Measurements from ENCODE around the gene HGFAC.
A peak's percentile ranks its signal among the peaks of the same experiment; 100 is the strongest.

Gene HGFAC

DNA sequence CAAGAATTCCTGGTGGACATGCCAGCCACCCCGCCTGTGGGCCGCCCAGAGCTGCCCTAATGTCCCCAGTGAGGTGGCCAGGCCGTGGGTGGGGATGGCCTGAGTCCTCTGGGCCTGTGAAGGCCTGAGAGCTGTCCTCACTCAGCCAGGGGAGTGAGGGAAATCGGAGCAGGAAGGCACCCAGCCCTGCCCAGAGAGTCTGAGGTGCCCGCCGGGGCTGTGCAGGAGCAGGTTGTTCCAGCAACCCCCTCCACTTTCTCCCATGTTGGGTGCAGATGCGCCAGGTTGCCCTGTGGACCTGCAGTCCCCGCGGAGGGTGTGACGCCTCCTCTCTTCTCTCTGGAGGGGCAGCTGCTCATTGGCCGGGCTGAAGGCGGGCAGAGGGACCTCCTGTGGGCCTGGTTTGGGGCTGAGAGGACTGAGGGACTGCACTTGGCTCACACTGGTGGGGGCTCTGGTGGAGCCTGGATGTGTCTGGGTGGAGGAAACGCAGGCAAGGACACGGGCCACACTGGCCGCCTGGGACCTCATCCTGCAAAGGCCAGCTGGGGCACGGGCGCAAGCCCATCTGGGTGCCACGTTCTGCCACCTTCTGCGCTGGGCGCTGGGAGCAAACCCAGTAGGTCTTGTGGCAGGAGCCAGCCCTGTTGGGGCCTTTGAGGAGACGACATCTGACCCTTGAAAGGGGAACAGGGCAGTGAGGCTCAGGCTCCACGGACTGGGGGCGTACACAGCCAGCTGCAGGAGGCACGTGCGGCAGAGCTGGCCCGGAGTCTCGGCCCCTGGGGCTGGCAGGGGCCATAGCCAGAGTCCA, 35.4 kb downstream of the HGFAC start:
- no peak for DNase-seq
- Histone ChIP-seq H3K36me3 (replicated peaks) (no peaks in the 10 kb centered on the region), H3K27me3 (replicated peaks) (peaks cover 3% of the 10 kb centered on the region), H3K4me3 (ENCODE audit: low read depth, low read length) (no peak overlapping the region), H3K27ac (no peak overlapping the region)
- TF ChIP-seq, protein P1, sequence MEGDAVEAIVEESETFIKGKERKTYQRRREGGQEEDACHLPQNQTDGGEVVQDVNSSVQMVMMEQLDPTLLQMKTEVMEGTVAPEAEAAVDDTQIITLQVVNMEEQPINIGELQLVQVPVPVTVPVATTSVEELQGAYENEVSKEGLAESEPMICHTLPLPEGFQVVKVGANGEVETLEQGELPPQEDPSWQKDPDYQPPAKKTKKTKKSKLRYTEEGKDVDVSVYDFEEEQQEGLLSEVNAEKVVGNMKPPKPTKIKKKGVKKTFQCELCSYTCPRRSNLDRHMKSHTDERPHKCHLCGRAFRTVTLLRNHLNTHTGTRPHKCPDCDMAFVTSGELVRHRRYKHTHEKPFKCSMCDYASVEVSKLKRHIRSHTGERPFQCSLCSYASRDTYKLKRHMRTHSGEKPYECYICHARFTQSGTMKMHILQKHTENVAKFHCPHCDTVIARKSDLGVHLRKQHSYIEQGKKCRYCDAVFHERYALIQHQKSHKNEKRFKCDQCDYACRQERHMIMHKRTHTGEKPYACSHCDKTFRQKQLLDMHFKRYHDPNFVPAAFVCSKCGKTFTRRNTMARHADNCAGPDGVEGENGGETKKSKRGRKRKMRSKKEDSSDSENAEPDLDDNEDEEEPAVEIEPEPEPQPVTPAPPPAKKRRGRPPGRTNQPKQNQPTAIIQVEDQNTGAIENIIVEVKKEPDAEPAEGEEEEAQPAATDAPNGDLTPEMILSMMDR (IDR thresholded peaks at IDR 0.05; ENCODE audit: low read depth, low read length, missing control alignments): no peak
- in situ Hi-C loops (cut with HindIII; ENCODE audit: low pct_ligation_motif_present, low sequenced_read_pairs): no loop called here

DNA sequence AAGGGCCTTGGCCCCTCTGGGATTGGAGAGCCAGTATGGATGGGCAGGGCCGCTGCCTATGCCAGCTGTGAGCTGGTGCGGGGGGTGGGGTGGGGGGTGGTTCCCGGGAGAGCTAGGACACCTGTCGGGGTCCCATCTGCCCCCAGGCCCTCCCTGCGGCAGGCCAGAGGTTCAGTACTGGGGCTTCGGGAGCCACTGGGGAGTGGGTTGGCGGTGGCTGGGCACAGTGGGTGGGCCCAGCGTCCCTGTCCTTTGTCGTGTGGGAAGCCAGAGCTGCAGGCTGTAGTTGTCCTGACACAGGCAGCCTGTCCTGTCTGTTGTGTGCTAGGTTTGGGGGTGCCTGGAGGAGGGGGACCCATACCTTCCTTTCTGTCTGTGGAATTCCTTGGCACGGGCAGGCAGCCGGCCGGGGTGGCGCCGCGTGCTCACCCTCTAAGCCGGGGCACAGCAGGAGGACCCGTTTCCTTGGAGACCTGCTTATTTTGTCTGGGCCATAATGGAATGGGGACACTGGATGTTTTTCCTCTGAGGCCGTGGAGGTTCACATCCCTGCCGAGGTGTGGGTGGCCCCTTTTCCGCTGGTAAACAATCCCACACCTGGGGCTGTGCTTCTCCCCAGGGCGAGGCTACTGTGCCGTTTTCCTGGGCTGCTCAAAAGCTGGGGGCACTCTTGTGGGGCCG, 36.1 kb downstream of the HGFAC start:
- TF ChIP-seq, protein P1 (IDR thresholded peaks at IDR 0.05; ENCODE audit: low read depth, low read length, missing control alignments): no peak
- peaks cover 3% of the 10 kb centered on the region for H3K27me3 ChIP-seq (replicated peaks)
- DNase-seq: no peak
- in situ Hi-C loops (cut with HindIII; ENCODE audit: low pct_ligation_motif_present, low sequenced_read_pairs): no loop called here
- no peaks in the 10 kb centered on the region for H3K36me3 ChIP-seq (replicated peaks)
- H3K27ac ChIP-seq: no peak overlapping the region
- no peak overlapping the region for H3K4me3 ChIP-seq (ENCODE audit: low read depth, low read length)

DNA sequence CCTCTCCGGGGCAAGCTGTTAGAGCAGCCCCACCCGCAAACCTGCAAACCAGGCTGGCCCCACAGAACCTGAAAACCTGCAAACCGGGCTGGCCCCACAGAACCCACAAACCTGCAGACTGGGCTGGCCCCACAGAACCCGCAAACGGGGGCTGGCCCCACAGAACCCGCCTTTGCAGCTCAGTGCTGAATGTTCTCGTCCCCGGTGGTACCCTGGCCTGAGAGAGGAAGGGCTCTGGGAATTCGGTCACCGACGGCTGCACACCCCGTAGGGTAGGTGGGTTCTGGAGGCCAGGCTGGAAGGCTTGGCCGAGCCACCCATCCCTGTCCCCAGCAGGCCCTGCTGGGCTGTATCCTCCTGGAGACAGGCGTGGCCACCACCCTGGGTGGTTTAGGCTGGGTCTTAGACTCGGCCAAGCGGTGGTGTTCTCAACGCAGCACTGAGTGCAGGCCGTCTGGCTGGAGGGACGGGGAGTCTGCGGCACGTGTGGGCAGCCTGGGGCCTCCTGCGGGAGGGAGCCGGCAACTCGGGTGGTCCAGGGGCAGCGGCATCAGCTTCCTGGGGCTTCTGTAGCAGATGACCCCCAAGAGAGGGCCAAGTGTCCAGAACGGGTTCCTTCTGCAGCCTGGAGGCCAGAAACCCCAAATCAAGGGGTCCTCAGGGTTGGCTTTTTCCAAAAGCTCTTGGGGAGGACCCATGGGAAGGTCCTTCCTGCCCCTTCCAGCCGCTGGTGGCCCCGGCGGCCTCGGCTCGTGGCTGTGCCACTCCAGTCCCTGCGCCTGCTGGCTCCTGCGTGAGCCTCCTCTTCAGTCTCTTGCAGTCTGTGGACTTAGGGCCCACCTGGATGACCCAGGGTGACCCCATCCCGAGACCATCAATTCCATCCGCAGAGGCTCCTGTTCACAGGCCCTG, 36.9 kb downstream of the HGFAC start:
- TF ChIP-seq, protein P1 (IDR thresholded peaks at IDR 0.05; ENCODE audit: low read depth, low read length, missing control alignments): no peak
- no peak for DNase-seq
- peaks cover 8% of the 10 kb centered on the region for H3K27me3 ChIP-seq (replicated peaks)
- H3K4me3 ChIP-seq (ENCODE audit: low read depth, low read length): no peak overlapping the region
- no peak overlapping the region for H3K27ac ChIP-seq
- no peaks in the 10 kb centered on the region for H3K36me3 ChIP-seq (replicated peaks)
- in situ Hi-C loops (cut with HindIII; ENCODE audit: low pct_ligation_motif_present, low sequenced_read_pairs): no loop called here

DNA sequence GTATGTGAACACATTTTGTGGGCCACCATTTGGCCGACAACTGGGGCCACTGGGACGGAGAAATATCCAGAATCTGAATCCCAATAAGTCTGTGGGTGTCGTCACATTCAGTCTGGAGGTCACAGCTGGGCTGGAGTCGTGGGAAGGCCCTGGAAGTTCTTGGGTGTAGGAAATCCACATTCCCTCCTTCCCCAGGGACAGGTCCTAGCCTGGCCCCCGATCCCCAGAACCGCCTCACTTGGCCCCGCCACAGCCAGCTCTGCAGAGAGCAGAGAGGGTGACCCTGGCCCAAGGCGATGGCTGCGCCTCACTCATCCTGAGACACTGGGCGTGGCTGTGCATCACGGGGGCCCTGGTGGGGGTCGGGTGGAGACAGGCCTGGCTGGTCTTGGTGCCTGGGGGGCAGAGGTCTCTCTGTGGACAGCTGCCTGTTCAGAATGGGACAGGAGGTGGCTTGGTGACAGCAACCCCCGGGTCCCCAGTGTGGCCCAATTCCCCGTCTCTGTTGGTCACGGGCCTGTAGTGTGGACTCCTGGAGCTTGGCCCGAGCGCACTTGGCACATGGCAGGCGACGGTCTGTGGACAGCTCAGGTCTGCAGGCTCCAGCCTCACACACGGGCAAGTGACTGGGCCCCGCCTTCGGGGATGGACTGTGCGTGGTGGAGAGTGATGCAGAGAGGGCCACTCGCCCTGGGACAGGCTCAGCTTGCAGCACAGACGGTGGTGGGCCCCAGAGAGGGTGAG, 37.8 kb downstream of the HGFAC start:
- H3K36me3 ChIP-seq (replicated peaks): no peaks in the 10 kb centered on the region
- TF ChIP-seq, protein P1 (IDR thresholded peaks at IDR 0.05; ENCODE audit: low read depth, low read length, missing control alignments): no peak
- peaks cover 16% of the 10 kb centered on the region for H3K27me3 ChIP-seq (replicated peaks)
- no peak overlapping the region for H3K27ac ChIP-seq
- no peak for DNase-seq
- in situ Hi-C loops (cut with HindIII; ENCODE audit: low pct_ligation_motif_present, low sequenced_read_pairs): no loop called here
- no peak overlapping the region for H3K4me3 ChIP-seq (ENCODE audit: low read depth, low read length)

DNA sequence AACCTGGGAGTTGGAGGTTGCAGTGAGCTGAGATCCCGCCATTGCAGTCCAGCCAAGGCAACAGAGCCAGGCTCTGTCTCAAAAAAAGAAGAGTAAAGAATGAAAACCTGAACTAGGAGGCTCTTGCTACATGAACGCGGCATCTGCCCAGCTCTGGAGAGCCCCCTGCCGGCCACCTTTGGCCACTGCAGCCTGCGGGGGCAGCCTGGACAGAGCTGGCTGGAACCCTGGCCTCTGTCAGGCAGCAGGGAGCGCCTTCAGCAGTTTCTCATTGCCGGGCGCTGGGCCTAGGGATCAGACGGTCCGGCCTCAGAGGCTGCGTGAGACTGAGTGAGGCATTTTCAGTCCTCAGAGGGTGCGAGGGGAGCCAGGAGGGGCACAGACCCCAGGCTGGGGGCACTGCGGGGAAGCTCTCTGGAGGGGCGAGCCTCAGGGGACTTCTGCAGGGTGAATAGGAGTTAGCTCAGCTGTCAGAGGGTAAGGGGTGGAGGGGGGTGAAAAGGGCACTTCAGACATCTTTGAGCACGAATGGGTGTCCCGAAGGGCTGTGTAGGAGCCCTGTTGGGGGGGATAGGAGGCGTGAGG, 38.9 kb downstream of the HGFAC start:
- in situ Hi-C loops (cut with HindIII; ENCODE audit: low pct_ligation_motif_present, low sequenced_read_pairs): no loop called here
- TF ChIP-seq, protein P1 (IDR thresholded peaks at IDR 0.05; ENCODE audit: low read depth, low read length, missing control alignments): peak; percentile 100
- Histone ChIP-seq H3K4me3 (ENCODE audit: low read depth, low read length) (no peak overlapping the region), H3K27ac (no peak overlapping the region), H3K36me3 (replicated peaks) (no peaks in the 10 kb centered on the region), H3K27me3 (replicated peaks) (peaks cover 27% of the 10 kb centered on the region)
- peak; percentile 80 for DNase-seq
